GM18951 (cell line): ENCODE results near the gene ARX.

Experiments used
- POLR2A ChIP-seq: IDR thresholded peaks from 4 replicates; pipeline ENCODE4 v1.6.1; 2011; ENCODE audit warnings: mild to moderate bottlenecking; ENCODE audit not compliant: insufficient read length, insufficient read depth; ENCODE audit errors: extremely low read depth
- in situ Hi-C: fragments of 300-500 bp; cut with MboI; formaldehyde crosslinking; loops from one replicate; pipeline ENCODE4 v1.12.0; 2022; ENCODE audit warnings: low sequenced_read_pairs, mixed read lengths, inconsistent platforms; ENCODE audit not compliant: unreplicated experiment

The ARX gene

GRCh38 chrX:25015486-25016360 lies at the start of gene ARX:
TSS of gene ARX (minus strand) at chrX:25015965. CDS start at chrX:25015737, 228 bp downstream.
- TF ChIP-seq POLR2A = no peak
- in situ Hi-C loops = no loop called here

GRCh38 chrX:25059273-25059672 lies 43.5 kb upstream of the ARX start:
- in situ Hi-C loops = no loop called here

GRCh38 chrX:25052798-25053534 lies 37.2 kb upstream of the ARX start:
- in situ Hi-C loops = no loop called here
- TF ChIP-seq POLR2A = no peak

More at GRCh38 chrX:25059273-25059672, 43.5 kb upstream of the ARX start:
- no peak for TF ChIP-seq POLR2A

GRCh38 chrX:25049971-25050370 lies 34.2 kb upstream of the ARX start:
- no peak for TF ChIP-seq POLR2A
- in situ Hi-C loops = no loop called here

- TF ChIP-seq POLR2A = no peak
These were observed 33.6 kb upstream of the ARX start for GRCh38 chrX:25049357-25049756.

GRCh38 chrX:25048178-25048577 lies 32.4 kb upstream of the ARX start:
- in situ Hi-C loops = no loop called here

More at GRCh38 chrX:25049357-25049756, 33.6 kb upstream of the ARX start:
- in situ Hi-C loops = no loop called here

GRCh38 chrX:25043192-25043591 lies 27.4 kb upstream of the ARX start:
- TF ChIP-seq POLR2A = no peak
- in situ Hi-C loops = no loop called here

More at GRCh38 chrX:25048178-25048577, 32.4 kb upstream of the ARX start:
- TF ChIP-seq POLR2A = no peak

GRCh38 chrX:25039036-25039435 lies 23.3 kb upstream of the ARX start:
- TF ChIP-seq POLR2A = no peak
- in situ Hi-C loops = no loop called here

GRCh38 chrX:25034889-25035288 lies 19.1 kb upstream of the ARX start:
- in situ Hi-C loops = no loop called here
- no peak for TF ChIP-seq POLR2A

GRCh38 chrX:25029288-25029825 lies 13.6 kb upstream of the ARX start:
- no peak for TF ChIP-seq POLR2A
- in situ Hi-C loops = loop anchor here (10.0 kb wide), 1 partner anchor 115 kb away; no protein-coding TSS in a partner anchor

GRCh38 chrX:25028726-25029125 lies 13.0 kb upstream of the ARX start:
- in situ Hi-C loops = loop anchor here (10.0 kb wide), 1 partner anchor 116 kb away; no protein-coding TSS in a partner anchor

GRCh38 chrX:25026576-25026975 lies 10.8 kb upstream of the ARX start:
- in situ Hi-C loops = loop anchor here (10.0 kb wide), 1 partner anchor 118 kb away; no protein-coding TSS in a partner anchor
- TF ChIP-seq POLR2A = no peak

More at GRCh38 chrX:25028726-25029125, 13.0 kb upstream of the ARX start:
- TF ChIP-seq POLR2A = no peak

GRCh38 chrX:25025615-25026014 lies 9.8 kb upstream of the ARX start:
- in situ Hi-C loops = loop anchor here (10.0 kb wide), 1 partner anchor 119 kb away; no protein-coding TSS in a partner anchor

More at GRCh38 chrX:25025615-25026014, 9.8 kb upstream of the ARX start:
- TF ChIP-seq POLR2A = no peak
